ENCODE measurements around the gene PPP1R9B.

- TF ChIP-seq, protein P1, sequence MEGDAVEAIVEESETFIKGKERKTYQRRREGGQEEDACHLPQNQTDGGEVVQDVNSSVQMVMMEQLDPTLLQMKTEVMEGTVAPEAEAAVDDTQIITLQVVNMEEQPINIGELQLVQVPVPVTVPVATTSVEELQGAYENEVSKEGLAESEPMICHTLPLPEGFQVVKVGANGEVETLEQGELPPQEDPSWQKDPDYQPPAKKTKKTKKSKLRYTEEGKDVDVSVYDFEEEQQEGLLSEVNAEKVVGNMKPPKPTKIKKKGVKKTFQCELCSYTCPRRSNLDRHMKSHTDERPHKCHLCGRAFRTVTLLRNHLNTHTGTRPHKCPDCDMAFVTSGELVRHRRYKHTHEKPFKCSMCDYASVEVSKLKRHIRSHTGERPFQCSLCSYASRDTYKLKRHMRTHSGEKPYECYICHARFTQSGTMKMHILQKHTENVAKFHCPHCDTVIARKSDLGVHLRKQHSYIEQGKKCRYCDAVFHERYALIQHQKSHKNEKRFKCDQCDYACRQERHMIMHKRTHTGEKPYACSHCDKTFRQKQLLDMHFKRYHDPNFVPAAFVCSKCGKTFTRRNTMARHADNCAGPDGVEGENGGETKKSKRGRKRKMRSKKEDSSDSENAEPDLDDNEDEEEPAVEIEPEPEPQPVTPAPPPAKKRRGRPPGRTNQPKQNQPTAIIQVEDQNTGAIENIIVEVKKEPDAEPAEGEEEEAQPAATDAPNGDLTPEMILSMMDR (IDR thresholded peaks at IDR 0.05 in 2 of 3, conservative IDR thresholded peaks at IDR 0.05 in 1 of 3; ENCODE audit: borderline replicate concordance in 1 of 3, insufficient read depth in 1 of 3, low read depth in 2 of 3, low read length in 2 of 3): no peak
- TF ChIP-seq POLR2A (IDR thresholded peaks at IDR 0.05; ENCODE audit: borderline replicate concordance, extremely low read depth, insufficient read depth, insufficient read length) (no peak), SIN3A (IDR thresholded peaks at IDR 0.05; ENCODE audit: low read depth) (no peak), FOSL1 (IDR thresholded peaks at IDR 0.05; ENCODE audit: low read depth) (no peak), RAD21 (IDR thresholded peaks at IDR 0.05; ENCODE audit: low read depth) (no peak), YY1 (IDR thresholded peaks at IDR 0.05; ENCODE audit: extremely low read depth, insufficient replicate concordance, low read depth, low read length) (no peak), POLR2AphosphoS5 (IDR thresholded peaks at IDR 0.05; ENCODE audit: low read depth, low read length) (no peak), ZBTB33 (IDR thresholded peaks at IDR 0.05; ENCODE audit: extremely low read depth, insufficient replicate concordance, low read length) (no peak), JUND (IDR thresholded peaks at IDR 0.05) (no peak), ZNF274 (IDR thresholded peaks at IDR 0.05; ENCODE audit: low read depth, low read length) (no peak), EZH2 (IDR thresholded peaks at IDR 0.05) (no peak), EGR1 (IDR thresholded peaks at IDR 0.05; ENCODE audit: low read depth) (no peak), TCF7L2 (IDR thresholded peaks at IDR 0.05; ENCODE audit: borderline replicate concordance, extremely low read depth, insufficient read depth, insufficient read length) (no peak)
- TF ChIP-seq, protein P2, sequence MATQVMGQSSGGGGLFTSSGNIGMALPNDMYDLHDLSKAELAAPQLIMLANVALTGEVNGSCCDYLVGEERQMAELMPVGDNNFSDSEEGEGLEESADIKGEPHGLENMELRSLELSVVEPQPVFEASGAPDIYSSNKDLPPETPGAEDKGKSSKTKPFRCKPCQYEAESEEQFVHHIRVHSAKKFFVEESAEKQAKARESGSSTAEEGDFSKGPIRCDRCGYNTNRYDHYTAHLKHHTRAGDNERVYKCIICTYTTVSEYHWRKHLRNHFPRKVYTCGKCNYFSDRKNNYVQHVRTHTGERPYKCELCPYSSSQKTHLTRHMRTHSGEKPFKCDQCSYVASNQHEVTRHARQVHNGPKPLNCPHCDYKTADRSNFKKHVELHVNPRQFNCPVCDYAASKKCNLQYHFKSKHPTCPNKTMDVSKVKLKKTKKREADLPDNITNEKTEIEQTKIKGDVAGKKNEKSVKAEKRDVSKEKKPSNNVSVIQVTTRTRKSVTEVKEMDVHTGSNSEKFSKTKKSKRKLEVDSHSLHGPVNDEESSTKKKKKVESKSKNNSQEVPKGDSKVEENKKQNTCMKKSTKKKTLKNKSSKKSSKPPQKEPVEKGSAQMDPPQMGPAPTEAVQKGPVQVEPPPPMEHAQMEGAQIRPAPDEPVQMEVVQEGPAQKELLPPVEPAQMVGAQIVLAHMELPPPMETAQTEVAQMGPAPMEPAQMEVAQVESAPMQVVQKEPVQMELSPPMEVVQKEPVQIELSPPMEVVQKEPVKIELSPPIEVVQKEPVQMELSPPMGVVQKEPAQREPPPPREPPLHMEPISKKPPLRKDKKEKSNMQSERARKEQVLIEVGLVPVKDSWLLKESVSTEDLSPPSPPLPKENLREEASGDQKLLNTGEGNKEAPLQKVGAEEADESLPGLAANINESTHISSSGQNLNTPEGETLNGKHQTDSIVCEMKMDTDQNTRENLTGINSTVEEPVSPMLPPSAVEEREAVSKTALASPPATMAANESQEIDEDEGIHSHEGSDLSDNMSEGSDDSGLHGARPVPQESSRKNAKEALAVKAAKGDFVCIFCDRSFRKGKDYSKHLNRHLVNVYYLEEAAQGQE (IDR thresholded peaks at IDR 0.05; ENCODE audit: low read depth): no peak
Observed at GRCh38 chr17:50153650-50154575, 3.4 kb upstream of the PPP1R9B start.

Data from HCT116 (cell line).